GM04504 (cell line): ENCODE measurements around the gene DOCK10.

Source experiments
- DNase-seq: peaks from one replicate; pipeline ENCODE4 v3.0.0-alpha.2; 2012; ENCODE audit warnings: low read depth

DOCK10 gene

DNA sequence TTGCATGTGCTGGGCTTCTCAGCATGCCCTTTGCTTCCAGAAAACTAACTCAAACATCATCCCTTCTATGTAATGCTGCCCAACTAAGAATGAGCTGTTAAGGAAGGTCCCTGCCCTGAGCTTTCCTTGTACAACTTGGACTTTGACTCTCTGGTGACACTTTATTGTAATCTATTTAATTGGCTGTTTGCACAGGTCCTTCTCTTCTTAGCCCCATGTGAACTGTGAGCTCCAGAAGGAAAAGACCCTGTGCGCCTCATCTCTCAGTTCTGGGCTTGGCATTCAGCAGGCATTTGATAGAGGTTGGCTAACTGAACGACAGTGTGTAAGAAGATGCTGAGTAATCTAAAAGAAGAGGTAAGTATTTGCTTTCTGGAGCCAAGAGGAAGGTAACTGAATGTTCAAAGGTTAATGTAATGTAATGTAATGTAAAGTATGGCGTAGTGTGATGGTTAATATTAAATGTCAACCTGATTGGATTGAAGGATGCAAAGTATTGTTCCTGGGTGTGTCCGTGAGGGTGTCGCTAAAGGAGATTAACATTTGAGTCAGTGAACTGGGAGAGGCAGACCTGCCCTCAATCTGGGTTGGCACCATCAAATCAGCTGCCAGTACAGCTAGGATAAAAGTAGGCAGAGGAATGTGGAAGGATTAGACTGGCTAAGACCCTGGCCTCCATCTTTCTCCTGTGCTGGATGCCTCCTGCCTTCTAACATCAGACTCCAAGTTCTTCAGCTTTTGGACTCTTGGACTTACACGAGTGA is 265.3 kb downstream of the DOCK10 start:
- no peak for DNase-seq

DNA sequence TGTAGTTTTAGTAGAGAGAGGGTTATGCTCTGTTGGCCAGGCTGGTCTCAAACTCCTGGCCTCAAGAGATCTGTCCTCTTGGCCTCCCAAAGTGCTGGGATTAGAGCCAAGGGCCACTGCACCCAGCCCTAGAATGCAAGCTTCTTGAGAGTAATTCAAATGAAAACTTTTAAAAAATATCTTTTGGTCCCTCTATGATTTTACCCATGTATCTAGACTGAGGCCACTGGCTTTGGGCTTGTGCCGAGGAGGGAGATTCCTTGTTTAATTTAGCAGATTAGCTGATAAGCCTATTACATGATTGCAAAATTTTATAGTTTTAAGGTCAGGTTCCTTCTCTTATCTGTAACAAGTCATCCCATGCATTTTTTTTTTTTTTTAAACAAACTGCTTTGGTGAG is 266.6 kb downstream of the DOCK10 start:
- no peak for DNase-seq

DNA sequence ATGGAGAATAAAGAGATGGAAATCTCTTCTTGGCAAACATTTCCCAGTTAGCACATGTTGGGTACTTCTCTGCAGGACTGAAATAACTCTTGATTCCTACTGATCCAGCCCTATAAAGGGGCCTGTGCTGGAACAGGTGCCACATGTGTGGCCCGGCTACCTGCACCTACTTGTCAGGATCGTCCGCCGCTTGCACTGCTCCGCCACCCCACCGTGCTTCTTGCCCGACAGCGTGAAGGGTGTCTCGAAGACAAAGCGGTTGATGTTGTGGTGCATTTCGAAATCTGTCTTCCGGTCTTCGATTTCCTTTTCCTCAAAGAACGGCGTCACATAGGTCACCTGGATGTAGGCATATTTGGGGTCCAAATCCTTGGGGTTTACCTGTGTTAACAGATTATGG is 267.5 kb downstream of the DOCK10 start:
- DNase-seq: no peak

DNA sequence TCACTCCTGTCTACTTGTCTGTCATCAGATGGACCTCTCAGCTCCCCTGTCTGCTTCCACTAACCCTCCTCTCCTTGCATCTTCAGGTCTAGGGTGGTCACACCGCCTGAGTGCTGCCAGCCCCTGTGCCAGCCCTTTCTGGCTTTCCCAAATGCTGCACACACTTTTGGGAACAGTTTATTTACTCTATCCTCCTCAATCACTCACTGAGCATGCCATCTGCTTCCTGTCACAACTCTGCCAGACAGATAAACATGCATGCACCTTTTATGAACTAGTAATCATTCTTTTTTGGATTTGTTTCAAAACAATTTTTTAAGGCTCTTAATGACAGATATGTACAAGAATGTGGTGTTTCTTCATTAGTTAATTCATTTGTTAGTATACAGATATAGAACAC is 269.8 kb downstream of the DOCK10 start:
- no peak for DNase-seq

DNA sequence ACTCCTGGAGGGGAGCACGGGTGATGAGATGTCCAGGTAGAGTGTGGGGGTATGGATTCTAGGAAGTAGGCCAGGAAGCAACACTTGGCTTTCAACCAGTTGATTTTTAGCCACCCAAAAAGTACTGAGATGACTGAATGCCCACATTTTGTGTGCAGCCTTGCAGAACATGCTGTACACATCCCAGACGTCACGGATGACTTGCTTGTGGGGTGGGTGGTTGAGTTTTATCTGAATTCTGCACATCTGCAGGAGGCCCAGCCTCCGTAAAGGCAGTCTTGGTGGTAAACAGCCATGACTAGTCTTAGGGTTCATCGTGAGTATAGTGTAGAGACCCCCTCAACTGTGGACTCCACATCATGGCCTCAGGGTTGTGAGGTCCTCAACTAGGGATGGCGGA is 272.8 kb downstream of the DOCK10 start:
- no peak for DNase-seq

DNA sequence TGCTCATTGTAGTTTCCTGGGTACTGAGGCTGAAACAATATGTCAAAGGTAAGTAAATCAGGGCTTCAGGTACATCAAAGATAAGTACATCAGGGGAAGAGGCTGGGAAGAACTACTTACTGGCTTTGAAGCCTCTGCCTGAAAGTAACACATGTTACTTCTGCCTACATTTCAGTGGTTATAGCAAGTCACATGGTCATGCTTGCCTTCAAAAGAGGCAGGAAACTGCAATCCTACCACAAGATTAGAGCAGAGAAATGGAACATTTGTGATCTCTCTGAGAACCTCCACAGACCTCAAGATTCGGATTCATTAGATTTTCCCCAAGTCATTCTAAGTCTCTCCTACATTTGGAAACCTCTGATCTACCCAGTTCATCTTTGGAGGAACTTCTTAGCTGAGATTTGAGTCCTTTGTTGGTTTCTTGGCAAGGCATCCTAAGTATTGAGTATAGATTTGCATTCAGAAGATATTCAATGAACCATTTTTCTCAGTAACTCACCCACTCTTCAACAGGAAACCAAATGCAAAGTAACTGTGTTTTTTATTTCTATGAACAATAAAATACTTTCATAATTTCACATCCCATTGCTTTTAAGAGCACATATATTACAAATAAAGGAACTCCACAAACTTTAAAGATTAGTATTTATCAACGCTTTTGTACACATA is 277.6 kb downstream of the DOCK10 start:
- DNase-seq: no peak

DNA sequence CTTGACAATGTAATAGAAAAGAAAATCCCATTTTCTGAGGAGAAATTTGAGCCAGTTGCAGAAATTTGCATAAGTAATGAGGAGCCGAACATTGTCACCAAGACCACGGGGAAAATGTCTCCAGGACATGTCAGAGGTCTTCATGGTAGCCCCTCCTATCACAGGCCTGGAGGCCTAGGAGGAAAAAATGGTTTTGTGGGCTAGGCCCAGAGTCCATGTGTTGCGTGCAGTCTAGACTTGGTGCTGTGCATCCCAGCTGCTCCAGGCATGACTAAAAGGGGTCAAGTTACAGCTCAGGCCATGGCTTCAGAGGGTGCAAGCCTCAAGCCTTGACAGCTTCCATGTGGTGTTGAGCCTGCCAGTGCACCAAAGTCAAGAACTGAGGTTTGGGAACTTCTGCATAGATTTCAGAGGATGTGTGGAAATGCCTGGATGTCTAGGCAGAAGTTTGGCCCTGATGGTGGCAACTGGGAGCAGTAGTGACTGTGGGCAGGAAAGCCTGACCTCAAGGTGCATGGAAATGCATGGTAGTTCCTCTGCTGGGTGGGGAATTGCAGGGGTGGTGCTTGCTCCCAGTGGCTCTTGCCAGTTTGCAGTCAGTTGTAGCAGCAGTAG is 284.2 kb downstream of the DOCK10 start:
- no peak for DNase-seq

DNA sequence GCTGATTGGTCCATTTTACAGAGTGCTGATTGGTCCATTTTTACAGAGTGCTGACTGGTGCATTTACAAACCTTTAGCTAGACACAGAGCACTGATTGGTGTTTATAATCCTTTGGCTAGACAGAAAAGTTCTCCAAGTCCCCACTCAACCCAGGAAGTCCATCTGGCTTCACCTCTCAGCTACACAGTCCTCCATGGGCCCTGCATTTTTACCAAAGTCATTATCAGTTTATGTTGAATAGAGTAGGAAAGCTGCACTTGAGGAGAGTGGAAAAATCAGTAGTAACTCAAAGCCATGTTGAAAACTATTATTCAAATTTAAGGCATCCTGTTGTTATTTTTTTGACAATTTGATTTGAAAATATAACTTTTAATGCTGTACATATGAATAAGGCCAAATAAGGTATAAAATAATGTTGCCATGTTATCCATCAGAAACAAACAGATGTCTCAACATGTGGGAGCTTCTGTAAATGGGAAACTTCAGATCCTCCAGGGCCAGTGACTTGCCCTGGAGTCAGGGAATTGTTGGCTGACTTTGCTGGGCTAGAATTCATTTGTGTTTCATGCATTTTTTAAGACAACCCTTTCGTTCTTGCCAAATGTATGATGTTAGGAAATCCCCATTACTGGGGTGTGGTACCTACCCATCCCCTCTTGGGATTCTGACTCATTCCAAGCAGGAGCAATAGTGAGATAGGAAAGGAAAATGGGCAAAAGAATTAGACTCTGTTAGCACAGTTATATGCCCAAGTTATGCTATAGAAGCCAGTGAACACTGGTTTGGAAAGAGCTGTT is 288.3 kb downstream of the DOCK10 start:
- peak; percentile 67 for DNase-seq

DNA sequence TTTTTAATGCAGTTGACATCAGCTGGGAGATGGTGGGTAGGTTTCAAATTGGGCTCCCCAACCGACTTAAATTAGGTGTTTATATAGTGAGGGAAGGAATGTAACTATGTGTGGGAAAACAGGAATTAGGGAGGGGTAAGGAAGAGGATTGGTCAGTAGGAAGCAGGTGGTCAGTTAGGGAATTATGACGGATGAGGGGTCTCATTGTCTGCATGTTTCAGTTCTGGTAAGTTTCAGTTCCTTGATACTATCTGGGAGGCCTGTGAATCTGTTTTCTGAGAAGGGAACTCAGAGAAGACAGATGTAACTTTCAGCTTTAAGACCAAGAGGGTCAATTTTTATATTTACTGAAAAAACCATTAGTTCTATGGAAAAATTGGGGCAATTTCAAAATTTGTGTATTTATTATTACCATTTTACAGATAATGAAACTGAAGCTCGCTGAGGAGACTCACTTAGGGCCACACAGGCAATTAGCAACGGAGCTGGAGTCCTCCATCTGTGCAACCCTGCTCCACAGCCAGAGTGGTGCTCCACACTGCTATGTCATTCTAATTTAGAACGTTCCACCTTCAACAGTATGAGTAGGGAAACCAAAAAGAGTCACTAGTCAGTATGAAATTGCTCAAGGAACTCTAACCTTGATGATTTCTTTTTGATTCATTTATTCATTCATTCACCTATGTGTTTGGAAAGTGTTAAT is 290.1 kb downstream of the DOCK10 start:
- DNase-seq: no peak

DNA sequence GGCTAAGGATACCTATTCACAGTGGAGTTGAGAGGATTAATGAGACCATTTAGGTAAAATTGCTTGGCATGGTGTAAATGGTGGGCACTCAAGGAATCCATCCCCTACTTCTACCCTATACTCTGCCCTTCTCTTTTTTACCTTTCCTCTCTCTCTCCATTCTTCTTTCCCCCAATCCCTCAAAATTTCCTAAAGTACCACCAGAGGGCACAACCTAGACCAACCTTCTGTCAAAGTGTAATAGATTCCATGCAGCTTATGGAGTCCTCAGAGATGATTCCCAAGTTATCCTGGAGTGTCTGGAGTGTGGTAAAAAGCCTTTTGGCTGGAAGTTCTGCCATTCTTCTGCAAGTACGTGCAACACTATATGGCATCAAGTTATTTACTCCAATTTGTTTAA is 293.1 kb downstream of the DOCK10 start:
- DNase-seq: no peak

DNA sequence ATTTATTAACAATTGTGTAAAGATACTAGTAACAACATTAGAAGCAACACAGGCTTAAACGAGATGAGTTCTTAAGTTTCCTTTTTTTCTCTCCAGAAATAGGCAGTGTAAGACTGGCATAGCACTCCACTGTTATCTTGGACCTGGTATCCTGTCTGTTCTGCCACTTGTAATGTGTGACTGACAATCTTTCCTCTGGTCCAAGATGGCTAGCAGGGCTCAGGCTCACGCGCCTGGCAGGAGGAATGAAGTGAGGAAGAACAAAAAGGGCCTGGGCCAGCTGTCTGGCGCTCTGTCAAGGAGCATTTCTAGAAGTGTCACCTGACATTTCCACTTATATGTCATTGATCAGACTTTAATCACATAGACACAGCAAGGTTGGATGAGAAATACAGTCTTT is 294.5 kb downstream of the DOCK10 start:
- DNase-seq: no peak

DNA sequence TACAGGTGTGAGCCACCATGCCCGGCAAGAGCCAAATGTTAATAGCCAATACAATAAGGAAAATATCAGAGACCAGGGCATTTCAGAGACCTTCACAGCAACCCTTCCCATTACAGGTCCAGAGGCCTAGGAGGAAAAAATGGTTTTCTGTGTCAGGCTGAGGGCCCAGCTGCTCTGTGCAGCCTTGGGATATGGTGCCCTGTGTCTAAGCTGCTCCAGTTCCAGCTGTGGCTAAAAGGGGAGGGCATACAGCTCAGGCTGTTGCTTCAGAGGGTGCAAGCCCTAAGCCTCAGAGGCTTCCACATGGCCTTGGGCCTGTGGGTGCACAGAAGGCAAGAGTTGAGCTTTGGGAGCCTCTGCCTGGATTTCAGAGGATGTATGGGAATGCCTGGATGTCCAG is 306.0 kb downstream of the DOCK10 start:
- DNase-seq: no peak

DNA sequence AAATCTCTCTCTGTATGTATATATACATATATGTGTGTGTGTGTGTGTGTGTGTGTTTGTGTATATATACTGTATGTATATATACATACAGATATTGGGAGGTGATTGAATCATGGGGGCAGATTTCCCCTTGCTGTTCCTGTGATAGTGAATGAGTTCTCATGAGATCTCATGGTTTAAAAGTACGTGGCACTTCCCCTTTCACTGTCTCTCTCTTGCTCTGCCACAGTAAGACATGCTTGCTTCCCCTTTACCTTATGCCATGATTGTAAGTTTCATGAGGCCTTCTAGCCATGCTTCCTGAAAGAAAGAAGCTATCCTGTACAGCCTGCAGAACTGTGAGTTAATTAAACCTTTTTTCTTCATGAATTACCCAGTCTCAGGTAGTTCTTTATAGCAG is 307.3 kb downstream of the DOCK10 start:
- DNase-seq: no peak

DNA sequence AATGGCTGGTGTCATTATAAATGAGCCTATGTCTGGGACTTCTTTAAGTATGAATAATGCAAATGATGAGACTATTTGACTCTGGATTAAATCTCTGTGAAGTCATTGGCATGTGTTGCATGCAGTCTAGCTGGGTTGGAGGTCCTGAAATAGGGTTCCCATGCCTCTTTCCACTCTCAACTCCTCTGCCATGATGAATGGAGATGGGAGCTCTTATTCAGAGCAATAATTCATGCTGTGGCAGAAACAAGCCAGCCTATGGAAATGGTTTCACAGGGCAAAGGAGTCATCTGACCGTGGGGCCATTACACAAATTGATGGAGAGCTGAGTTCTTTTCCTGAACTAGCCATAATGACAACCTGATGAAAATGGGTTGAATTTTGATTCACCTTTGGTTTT is 310.6 kb downstream of the DOCK10 start:
- DNase-seq: no peak

DNA sequence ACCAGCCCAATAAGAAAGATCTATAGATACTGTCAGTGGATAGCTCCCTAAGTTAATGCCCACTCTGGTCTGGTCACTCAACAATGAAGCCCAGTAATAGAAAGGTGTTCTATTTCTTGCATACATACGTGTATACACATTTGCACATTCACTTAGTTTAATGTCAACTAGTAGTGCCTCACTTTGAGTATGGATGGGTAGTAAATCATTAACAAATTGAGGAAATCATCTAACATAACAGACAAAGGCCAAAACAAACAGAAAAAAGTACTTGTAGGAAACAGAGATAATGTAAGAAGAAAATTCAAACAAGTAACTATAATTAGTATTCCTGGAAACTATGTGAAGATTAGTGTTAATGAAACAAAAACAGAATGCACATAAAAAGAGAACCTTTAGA is 312.8 kb downstream of the DOCK10 start:
- DNase-seq: no peak

DNA sequence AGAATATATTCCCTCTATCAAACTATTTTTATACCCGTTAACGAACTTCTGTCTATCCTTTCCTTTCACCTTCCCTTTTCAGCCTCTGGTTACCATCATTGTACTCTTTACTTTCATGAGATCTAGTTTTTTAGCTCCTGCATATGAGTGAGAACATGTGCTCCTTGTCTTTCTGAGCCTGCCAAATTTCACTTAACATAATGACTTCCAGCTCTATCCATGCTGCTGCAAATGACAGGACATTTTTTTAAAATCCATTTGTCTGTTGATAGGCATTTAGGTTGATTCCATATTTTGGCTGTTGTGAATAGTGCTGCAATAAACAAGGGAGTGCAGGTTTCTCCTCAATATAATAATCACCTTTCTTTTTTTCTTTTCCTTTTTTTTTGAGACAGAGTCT is 317.9 kb downstream of the DOCK10 start:
- no peak for DNase-seq

DNA sequence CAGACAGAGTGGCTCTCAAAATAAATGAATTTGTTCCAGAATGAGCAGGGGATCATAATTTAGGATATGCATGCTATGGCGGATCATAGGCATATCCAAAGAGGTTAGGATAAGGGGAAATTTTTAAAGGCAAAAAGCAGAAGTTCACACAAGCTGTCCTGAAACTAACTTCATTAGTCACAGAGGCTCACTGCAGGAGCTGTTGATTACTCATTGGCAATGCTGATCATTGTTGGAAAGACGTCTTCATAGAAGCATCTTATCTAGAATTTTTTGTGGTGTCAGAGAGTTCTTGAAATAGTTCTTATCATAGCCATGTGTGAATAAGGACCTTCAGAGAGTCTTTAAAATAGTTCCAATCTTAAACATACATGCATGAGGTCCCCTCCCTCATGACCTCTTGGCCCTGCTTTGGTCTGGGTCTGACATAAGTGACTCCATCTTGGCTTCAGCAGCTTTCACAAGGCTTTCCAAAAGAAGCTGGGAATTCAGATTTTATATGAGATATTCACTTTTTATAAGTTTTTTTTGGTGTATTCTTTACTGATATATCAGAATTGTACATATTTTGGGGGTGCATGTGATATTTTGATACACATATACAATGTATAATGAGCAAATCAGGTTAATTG is 318.6 kb downstream of the DOCK10 start:
- DNase-seq: peak; percentile 20

DNA sequence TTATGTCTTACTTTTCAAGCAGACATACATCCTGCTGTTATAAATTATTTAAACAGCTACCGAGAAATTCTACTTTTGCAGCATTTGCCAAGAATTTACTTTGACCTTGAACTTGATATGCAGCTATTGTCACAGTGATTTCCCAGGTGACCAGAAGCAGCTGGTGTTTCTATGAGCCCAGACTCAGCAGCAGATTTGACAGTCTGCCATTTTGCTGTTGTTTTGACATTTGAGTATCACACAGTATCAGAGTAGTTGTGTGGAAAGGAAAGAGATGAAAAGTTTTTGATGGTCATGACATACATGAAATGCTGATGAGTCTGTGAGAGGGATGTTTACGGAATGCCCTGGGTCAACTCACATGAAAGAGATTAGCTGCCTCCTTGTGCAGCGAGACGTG is 319.5 kb downstream of the DOCK10 start:
- DNase-seq: no peak

DNA sequence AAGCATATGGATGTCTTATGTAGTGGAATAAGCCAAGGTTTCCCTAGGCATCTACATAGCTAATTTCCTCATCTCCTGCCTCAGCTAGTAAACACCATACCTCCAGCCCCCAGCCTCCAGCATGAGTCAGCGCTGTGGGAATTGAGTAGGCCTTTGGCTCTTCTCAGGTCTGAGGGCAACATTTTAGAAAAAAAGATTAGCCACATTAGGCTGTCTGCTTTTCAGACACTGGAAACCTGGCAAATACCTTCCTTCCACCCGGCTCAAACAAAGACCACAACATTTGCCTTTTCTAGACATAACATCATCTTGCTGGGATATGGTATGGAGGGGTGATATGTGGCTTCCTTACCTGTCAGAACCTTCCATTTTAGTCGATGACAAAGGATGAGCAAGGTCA is 320.0 kb downstream of the DOCK10 start:
- peak; percentile 15 for DNase-seq

DNA sequence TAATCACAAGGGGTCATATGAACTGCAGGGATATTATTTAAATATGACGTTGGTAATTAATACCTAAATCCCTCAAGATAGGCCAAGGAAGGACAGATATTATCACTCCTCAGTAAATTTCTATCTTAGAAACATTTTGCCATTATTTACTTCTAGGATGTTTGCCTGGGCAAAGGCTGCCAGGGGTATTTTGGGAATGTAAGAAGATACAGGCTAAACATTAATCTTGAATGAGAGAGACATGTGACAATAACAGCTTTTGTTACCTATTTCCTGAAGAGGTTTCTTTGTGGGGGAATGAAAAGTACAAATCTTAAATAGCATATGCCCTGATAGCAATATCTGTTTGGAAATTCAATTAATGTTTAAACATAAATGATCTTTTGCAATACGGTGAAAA is 325.3 kb downstream of the DOCK10 start:
- DNase-seq: no peak

DNA sequence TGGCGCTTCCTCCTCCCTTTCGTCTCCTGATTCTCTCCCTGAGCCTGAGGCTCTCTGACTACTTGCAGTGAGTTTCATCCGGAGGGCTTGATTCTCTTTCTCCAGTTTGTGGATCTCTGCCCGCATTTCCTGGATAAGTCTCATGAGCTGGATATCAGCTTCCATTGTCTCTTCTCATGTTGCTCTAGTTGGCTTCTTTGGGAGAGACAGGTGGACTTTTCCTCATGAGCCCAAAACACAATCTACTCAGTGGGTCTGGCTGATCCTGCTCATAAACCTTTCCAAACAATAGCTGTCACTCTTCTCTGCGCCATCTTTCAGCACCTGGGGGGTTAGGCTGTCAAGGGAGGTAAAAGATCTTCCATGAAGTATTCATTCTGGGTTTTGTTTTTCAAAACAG is 326.1 kb downstream of the DOCK10 start, which contains the start of gene CCDC195:
Gene CCDC195 (minus strand): TSS at position 165 of the 400 bp plus-strand sequence. CDS start 0 bp downstream, at position 165.
- DNase-seq: no peak
